SH-SY5Y (cell line): Measurements from ENCODE around the gene SPTLC1.

Experiments used
- GATA2 ChIP-seq: IDR thresholded peaks from 2 replicates; pipeline ENCODE4 v1.6.1; 2011; ENCODE audit warnings: mild to moderate bottlenecking, low read depth, low read length
- GATA3 ChIP-seq: IDR thresholded peaks from 2 replicates; pipeline ENCODE4 v1.6.1; 2011; ENCODE audit warnings: low read depth, mild to moderate bottlenecking, low read length, moderate library complexity

Gene SPTLC1

GRCh38 chr9:92141144-92142129, 26.2 kb upstream of the SPTLC1 start:
- TF ChIP-seq GATA3 (no peak), GATA2 (no peak)

DNA sequence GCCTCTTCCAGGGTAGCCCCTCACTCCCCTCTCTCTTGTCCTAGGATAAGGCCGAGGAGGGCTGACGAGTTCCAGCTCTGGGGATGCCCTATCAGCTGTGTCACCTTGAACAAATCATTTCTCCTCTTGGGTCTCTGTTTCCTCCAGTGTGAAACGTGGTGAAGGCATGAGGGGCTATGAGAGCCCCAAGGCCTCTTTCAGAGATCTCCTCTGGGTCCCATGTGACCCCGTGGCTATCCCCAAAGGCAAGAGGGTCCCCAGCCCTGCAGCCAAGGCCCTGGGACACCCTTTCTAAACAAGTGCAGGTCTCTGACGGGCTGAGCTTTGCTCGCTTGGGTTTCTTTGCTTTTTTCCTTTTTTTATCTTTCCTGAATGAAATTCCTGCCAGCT, 25.5 kb upstream of the SPTLC1 start:
- no peak for TF ChIP-seq GATA3

DNA sequence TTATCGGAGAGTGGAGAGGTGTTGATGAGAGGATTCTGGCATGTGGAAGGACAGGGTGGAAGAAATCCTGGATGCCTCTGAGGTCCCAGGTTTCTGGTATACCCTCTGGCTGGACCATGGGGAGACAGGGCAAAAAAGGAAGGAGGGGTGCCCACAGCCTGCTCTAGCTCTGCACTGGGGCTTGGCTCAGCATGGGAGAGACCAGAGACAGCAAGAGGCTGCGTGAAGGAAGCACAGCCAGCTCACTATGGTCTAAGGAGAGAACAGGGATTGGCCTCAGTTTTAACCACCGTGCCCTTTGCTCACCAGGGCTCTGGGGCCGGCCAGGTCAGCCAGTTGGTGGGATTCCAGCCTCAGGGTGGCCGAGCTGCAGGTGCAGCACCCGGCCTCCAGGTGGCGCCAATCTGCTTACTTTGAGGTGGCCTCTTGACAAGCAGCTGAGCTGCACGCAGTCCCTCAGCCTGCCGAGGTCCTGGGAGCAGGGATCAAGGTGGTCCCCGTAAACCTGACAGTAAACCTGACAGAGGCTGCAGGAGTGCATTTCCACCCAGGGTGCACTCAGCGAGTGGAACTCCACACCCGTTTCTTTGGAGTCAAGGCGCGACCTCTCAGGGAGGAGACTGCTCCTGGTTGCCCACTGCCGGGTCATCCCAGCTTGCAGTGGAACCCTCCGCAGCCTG, 25.0 kb upstream of the SPTLC1 start:
- no peak for TF ChIP-seq GATA3
- no peak for TF ChIP-seq GATA2

DNA sequence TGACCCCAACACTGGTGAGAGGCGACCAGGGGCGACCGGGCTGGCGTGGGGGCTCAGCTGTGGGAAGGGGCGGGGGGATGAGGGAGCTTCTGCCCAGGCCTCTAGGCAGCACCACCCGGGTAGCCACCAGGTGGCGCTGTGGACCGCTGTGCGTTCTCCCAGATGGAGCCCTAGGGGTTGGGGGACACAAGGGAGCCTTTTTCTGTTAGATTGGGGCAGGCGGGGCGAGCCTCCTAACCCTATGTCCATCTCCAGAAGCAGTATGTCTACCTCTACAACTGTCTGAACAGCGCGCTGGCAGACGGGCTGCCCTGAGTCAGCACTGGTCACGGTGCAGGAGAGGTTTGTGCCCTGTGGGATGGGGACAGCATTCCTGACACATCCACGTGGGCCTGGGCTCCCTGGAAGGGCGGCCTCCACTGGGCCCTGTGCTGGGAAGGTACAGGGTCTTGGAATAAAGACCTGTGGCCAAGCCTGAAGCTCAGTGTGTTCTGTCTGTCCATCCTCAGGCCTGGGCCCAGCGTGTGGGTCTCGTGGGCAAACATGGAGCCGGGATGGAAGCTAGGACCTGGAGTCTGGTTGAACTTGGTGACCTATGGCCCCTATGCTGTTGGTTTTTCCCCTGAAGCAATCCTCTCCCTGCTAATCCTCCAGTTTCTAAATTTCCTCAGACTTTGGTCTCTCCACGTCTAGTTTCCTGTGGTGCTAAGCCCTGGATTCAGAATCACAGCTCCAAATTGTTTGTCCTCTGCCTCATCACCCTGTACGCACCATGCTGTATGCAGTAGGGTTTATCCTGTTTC, 23.1 kb upstream of the SPTLC1 start:
- TF ChIP-seq GATA3 (no peak), GATA2 (no peak)

DNA sequence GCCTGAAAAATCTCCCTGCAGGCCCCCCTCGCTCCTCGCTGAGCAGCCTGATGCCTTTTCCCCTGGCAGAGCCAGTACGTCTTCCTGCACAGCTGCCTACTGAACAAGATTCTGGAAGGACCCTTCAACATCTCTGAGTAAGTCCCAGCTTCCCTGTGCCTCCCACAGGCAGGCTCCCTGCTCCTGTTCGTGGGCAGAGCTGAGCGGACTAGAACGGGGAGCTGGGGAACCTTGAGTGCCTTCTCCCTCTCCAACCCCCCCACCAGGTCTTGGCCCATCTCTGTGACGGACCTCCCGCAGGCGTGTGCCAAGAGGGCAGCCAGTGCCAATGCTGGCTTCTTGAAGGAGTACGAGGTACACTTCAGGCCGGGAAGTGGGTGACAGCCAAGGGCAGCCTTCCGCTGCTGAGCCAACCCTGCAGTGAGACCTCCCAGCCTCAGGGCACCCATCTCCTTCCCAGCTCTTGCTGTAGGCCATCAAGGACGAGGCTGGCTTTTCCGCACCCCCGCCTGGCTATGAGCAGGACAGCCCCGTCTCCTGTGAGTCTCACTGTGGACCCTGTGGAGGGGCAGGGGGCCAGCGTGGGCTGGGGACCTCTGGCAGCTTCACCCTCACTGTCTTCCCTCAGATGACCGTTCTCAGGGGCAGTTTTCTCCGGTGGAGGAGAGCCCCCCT, 21.1 kb upstream of the SPTLC1 start:
- TF ChIP-seq GATA3, result no peak
- TF ChIP-seq GATA2, result no peak

- TF ChIP-seq GATA2 (no peak), GATA3 (no peak)
These were observed 20.4 kb upstream of the SPTLC1 start for GRCh38 chr9:92135576-92135975.

- no peak for TF ChIP-seq GATA2
- no peak for TF ChIP-seq GATA3
These were observed 18.9 kb upstream of the SPTLC1 start for GRCh38 chr9:92133949-92134604.

GRCh38 chr9:92132501-92132900, 17.3 kb upstream of the SPTLC1 start:
- TF ChIP-seq GATA3 (no peak), GATA2 (no peak)

DNA sequence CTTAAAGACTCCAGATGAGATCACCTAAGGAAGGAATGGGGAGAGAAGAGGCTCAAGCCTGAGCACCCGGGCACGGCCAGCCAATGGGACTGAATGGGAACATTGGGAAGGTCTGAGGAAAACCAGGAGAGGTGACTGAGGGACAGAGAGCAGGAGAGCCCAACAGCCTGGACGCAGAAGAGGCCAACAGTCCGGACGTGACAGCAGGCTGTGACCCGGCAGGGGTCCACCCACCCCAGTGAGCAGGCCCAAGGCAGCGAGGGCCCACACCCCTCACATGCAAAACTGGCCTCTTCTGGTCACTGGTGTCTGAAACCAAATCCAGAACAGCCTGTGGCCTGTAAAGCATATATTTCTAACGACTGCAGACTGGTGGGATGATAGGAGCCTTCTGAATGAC, 7.6 kb upstream of the SPTLC1 start:
- TF ChIP-seq GATA2 (no peak), GATA3 (no peak)

DNA sequence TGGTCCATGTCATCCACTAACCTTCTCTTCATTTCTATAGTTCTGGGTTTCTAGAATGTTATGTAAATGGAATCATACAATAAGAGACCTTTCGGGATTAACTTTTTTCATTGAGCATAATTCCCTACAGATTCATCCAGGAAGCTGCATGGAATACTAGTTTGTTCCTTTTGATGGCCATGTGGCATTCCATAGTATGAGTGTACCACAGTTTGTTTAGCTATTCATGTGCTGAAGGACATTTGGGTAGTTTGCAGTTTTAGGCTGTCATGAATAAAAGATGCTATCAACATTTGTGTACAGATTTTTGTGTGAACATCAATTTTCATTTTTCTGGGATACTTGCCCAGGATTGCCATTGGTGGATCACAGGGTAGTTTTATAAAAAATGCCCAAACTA, 6.8 kb upstream of the SPTLC1 start:
- no peak for TF ChIP-seq GATA2
- TF ChIP-seq GATA3, result no peak

GRCh38 chr9:92121265-92121664, 6.1 kb upstream of the SPTLC1 start:
- TF ChIP-seq GATA2, result no peak
- TF ChIP-seq GATA3, result no peak

DNA sequence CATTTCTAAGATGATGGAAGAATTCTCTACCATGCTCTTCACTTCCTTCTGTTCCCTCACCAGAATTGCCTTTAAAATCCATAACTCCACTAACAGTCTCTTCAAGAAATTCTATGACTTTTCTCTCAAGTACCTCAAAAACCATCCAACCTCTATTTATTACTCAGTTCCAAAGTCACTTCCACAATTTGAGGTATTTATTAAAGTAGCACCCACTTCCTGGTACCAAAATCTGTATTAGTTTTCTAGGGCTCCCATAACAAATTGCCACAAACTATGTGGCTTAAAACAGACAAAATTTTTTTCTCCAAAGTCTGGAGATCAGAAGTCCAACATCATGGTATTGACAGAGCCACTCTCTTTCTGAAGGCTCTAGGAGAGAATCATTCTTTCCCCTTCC, 4.9 kb upstream of the SPTLC1 start:
- TF ChIP-seq GATA2, result no peak
- no peak for TF ChIP-seq GATA3

GRCh38 chr9:92119586-92119985, 4.4 kb upstream of the SPTLC1 start:
- no peak for TF ChIP-seq GATA2
- TF ChIP-seq GATA3, result no peak
